ENCODE results near the gene ITPKA.

Gene ITPKA

GRCh38 chr15:41510728-41511127, 17.1 kb downstream of the ITPKA start:
- DNase-seq (ENCODE audit: insufficient read length, low spot score), result no peak
- no peak for TF ChIP-seq CTCF (IDR thresholded peaks at IDR 0.05; ENCODE audit: insufficient read depth, missing control alignments)
- FAIRE-seq, result no peak

GRCh38 chr15:41511331-41511898, 17.7 kb downstream of the ITPKA start:
- FAIRE-seq (no peak), DNase-seq (ENCODE audit: insufficient read length, low spot score) (no peak)
- TF ChIP-seq CTCF (IDR thresholded peaks at IDR 0.05; ENCODE audit: insufficient read depth, missing control alignments), result no peak

GRCh38 chr15:41511899-41512369, 18.3 kb downstream of the ITPKA start:
- DNase-seq (ENCODE audit: insufficient read length, low spot score) (no peak), FAIRE-seq (no peak)
- TF ChIP-seq CTCF (IDR thresholded peaks at IDR 0.05; ENCODE audit: insufficient read depth, missing control alignments), result no peak

GRCh38 chr15:41512512-41512939, 18.9 kb downstream of the ITPKA start:
- FAIRE-seq (no peak), DNase-seq (ENCODE audit: insufficient read length, low spot score) (no peak)
- TF ChIP-seq CTCF (IDR thresholded peaks at IDR 0.05; ENCODE audit: insufficient read depth, missing control alignments), result no peak

GRCh38 chr15:41512940-41513505, 19.3 kb downstream of the ITPKA start:
- FAIRE-seq (no peak), DNase-seq (ENCODE audit: insufficient read length, low spot score) (peak; percentile 49)
- TF ChIP-seq CTCF (IDR thresholded peaks at IDR 0.05; ENCODE audit: insufficient read depth, missing control alignments), result no peak

GRCh38 chr15:41513506-41514227, 20.0 kb downstream of the ITPKA start, which contains the start of gene LTK:
Gene LTK (minus strand): TSS chr15:41513827. CDS start chr15:41513709, 118 bp downstream.
- FAIRE-seq, result no peak
- DNase-seq (ENCODE audit: insufficient read length, low spot score), result peak; percentile 86
- TF ChIP-seq CTCF (IDR thresholded peaks at IDR 0.05; ENCODE audit: insufficient read depth, missing control alignments), result no peak
